Non-pigmented ciliary epithelial cell (primary cell): ENCODE measurements around the gene RCSD1.
A peak's percentile ranks its signal among the peaks of the same experiment; 100 is the strongest.

Experiments
- DNase-seq: peaks from one replicate; pipeline ENCODE4 v3.0.0-alpha.2; 2010; ENCODE audit warnings: low read depth

RCSD1 gene

GRCh38 chr1:167687919-167688519 is 58.0 kb downstream of the RCSD1 start:
- DNase-seq = peak; percentile 63

DNA sequence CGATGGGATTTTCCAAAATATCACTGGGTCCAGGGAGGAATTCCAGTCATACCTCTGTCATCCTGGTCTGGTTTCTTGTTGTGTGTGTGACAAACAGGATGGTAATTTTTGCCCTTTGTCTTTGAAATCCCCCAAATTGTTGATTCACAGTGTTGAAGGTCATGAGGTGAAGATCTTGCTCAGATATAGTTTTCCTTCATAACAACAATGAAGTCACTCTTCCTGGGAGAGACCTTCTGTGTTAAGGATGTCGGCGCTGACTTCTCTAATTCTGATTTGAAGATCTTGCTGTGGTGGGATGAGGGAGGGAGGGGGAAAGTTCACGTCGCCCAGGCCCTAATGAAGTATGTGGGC is 59.5 kb downstream of the RCSD1 start:
- no peak for DNase-seq

DNA sequence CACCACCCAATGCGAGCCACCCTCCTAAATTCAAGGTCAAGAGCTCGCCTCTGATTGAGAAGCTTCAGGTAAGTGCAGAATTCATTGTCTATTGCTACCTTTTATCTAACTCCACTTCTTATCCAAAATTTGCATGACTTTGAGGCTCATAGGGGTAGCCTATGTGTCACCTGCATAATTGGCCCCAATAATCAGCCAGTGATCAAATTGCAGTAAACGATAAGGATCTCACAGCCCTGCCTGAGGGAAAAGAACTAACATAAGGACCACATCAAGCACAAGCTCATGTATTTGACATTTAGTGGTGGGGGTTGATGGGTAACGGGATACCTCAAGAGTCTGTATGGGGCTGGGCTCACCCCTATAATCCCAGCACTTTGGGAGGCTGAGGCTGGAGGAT is 60.0 kb downstream of the RCSD1 start:
- no peak for DNase-seq

GRCh38 chr1:167693425-167694045 is 63.5 kb downstream of the RCSD1 start:
- no peak for DNase-seq

- DNase-seq = no peak
Measured at GRCh38 chr1:167694691-167695090, 64.7 kb downstream of the RCSD1 start.

- no peak for DNase-seq
Measured at GRCh38 chr1:167695147-167695546, 65.1 kb downstream of the RCSD1 start.

DNA sequence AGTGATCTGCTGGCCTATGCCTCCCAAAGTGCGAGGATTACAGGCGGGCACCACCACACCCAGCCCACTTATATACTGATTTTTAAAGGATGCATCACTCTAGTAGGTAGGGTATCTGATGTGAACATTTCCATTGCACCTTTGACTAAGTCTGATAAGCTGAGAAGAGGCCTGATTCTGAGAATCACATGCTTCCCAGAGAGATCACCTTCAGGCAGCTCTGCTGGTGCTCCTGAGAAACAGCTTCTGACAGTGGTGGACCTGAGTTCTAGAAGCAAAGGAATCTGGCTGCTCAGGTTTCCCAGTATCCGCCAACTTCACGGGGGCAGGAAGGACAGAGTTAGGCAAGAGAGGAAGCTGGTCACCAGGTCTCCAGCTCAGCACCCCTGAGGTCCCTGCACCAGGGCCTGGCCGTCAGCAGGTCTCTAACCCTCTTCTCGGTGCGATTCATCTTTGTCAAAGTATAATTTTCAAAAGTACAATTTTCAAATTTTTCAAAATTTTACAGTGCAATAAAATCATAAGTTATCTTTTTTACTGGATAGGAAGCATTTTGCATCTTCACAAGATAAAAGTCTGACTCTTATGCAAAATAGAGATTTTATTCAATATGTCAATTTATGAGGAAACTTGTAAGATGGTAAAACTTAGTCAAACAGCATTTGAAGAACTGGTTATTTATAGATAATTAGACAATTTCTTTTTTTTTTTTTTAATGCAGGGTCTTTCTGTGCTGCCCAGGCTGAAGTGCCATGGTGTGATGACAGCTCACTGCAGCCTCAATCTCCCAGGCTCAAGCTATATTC is 65.9 kb downstream of the RCSD1 start:
- DNase-seq = no peak

DNA sequence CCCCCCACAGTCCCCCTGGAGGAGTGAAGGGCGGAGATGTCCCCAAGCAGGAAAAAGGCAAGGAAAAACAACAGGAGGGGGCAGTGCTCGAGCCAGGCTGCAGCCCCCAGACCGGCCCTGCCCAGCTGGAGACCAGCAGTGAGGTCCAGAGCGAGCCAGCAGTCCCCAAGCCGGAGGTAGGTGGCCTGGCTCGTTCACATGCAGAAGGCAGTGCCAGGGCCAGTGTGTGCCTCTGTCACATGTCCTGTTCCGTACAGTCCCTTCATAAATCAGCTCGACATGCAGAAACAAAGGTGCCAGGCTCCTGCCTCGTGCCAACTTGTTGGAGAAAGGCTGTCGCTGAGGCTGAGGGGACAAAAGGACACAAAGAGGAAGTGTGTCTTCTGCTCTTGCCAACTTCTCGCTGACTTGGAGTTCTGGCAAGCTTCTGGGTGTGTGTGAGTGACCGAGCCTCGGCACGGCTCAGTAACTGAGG is 67.7 kb downstream of the RCSD1 start:
- no peak for DNase-seq

- no peak for DNase-seq
Measured at GRCh38 chr1:167698313-167698712, 68.3 kb downstream of the RCSD1 start.

DNA sequence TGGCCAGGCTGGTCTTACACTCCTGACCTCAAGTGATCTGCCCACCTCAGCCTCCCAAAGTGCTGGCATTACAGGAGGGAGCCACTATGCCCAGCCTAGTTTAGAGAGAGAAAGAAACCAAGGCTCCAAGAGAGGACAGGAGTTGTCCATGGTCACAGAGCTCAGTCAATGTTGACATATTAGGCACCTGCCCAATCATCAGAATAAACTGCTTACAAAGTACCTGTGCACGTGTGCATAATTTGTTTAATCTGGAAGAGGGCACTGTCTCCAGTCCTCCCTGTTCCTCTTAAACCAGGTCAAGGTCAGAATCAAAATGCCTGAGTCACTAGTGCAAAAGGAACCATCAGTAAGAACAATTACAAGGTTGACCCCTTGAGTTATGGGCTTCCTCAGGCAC is 71.5 kb downstream of the RCSD1 start:
- DNase-seq = no peak

DNA sequence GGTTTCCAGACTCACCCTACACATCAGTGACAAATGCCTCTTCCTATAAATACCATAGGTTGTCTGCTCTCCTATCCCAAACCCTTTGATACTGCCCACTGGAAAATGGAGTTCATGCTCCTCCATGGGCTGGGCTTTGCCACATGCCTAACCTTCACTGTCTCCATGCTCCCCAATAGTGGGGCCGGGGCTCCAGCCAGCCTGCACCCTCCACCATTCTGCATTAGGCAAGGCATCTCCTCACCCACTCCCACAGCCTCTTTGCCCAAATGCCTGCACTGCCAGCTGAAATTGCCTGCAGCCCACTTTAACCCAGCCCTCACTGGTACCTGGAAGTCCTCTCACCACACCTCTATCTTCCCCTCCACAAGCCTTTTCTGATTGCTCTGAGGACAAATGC is 73.5 kb downstream of the RCSD1 start:
- no peak for DNase-seq

- DNase-seq = no peak
Measured at GRCh38 chr1:167704715-167705114, 74.7 kb downstream of the RCSD1 start.

GRCh38 chr1:167705250-167705649 is 75.2 kb downstream of the RCSD1 start:
- no peak for DNase-seq

DNA sequence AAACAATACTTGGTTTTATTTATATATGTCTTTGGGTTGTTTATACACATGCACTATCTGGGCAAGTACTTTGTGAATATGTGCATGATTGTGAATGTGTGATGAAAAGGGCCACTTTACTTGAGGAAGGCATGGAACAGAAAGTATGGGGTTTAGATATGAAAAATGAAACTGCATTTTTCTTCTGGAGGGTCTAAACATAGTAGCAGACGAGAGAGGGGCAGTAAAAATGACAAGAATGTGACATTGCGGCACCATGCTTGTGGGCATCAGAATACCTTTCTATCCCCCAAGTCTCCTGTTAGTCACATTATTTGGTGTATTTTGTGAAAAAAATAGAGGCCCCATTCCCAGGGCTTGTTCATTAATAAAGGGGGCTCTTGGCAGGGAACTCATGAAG is 76.3 kb downstream of the RCSD1 start:
- no peak for DNase-seq

DNA sequence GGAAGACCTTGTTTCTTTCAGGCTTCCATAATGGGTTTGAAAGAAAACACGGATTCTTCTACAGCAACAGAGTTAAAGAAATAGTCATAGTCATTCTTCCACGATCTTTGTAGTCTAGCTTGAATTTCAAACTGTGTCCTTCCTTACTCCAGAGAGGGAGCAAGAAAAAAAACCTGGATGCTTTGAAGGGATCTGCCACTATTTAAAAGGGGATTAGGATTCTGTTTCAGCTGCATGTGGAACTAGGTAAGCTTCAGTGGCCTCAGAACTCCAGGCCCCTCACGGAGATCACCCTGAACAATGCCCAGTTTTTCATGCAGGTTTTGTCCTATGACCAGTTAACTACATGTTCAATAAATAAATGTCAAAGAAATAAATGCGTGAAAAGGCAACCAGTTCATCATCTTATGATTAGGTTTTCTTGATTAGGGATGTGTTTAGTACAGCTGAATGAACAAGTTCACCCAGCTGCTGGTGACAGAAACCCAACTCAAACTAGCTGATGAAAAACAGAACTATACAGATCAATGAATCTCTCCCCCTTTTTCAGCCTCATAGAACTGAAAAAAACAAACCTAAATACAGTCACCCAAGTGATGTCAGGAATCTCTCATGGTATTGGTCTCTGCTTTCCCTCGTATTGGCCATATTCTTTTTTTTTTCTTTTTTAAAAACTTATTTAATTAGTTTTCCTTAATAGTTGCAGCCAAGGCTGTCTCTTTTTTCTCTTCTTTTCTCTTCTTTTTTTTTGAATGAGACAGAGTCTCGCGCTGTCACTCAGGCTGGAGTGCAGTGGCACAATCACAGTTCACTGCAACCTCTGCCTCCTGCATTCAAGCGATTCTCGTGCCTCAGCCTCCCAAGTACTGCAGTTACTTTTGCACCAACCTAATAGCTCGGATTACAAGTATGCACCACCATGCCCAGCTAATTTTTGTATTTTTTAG is 77.2 kb downstream of the RCSD1 start:
- DNase-seq = no peak

DNA sequence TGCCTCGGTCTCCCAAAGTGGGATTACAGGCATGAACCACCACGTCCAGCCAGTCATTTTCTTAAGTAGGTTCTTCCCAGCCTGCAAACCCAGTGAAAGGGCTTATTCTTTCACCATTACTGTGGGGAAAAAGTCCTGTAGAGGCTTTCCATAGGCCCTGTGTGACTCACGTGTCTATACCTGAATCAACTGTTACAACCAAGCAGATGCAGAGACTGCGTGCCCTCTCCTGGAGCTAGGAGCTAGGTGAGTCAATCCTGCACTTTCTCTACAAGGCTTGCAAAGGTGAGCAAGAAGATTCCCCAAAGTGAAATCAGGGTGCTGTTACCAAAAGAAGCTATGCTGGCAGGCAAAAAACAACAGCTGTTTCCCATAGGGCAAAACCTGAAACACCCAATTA is 77.9 kb downstream of the RCSD1 start:
- DNase-seq = no peak

- no peak for DNase-seq
Measured at GRCh38 chr1:167708940-167709389, 78.9 kb downstream of the RCSD1 start.

DNA sequence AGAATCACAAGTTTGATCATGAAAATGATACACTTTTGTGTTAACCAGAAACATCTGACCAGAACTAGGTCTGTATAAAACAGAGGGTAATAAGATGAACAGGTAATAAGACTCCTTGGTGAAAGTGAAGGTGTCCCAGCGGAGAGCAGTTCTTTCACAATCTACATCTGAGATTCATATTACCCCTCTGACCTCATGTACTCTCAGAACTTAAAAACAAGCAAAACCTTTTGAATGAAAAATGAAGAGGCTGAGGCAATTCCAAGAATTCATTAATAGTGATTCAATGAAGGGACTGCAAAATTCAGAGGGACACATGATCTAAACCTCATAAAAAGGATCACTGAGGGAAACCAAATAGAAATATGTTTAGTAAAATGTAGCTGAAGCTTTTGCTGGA is 80.8 kb downstream of the RCSD1 start:
- DNase-seq = no peak

- DNase-seq = no peak
Measured at GRCh38 chr1:167711797-167712196, 81.8 kb downstream of the RCSD1 start.

GRCh38 chr1:167713330-167714081 is 83.5 kb downstream of the RCSD1 start:
- no peak for DNase-seq

DNA sequence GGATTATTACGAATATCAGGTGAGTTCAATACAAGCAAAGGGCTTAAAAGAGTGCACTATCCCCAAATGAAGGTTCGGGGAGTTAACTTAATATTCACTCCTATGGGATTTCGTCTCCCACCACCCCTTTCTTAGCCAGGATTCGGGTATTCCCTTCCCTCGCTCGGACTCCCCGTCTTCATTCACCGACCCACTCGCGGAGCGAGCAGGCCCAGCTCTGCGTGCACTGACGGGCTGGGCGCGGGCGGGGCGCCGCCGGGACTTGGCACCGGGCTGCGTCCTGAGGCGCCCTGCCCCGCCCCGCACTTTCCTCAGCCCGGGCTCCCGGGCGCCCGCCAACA is 84.0 kb downstream of the RCSD1 start:
- no peak for DNase-seq
